HG02798 (cell line): ENCODE data around the gene CNIH2.
A peak's percentile ranks its signal among the peaks of the same experiment; 100 is the strongest.

Experiments used
- ATAC-seq: cut with Tn5 transposase; IDR thresholded peaks from one replicate; pipeline ENCODE4 v1.9.1; 2021; ENCODE audit warnings: mild to moderate bottlenecking; ENCODE audit not compliant: unreplicated experiment, poor library complexity

The CNIH2 gene

GRCh38 chr11:66326261-66327111, 48.5 kb downstream of the CNIH2 start:
- ATAC-seq, result no peak

- ATAC-seq, result no peak
Measured at GRCh38 chr11:66327171-66328030, 49.4 kb downstream of the CNIH2 start.

- no peak for ATAC-seq
Measured at GRCh38 chr11:66328031-66328301, 50.0 kb downstream of the CNIH2 start.

- ATAC-seq, result peak; percentile 74
Measured at GRCh38 chr11:66328302-66329144, 50.5 kb downstream of the CNIH2 start.

GRCh38 chr11:66329165-66329673, 51.2 kb downstream of the CNIH2 start:
- no peak for ATAC-seq

- no peak for ATAC-seq
Measured at GRCh38 chr11:66330931-66331330, 53.0 kb downstream of the CNIH2 start.

- ATAC-seq, result no peak
Measured at GRCh38 chr11:66331542-66332370, 53.8 kb downstream of the CNIH2 start.

- no peak for ATAC-seq
Measured at GRCh38 chr11:66332371-66333219, 54.6 kb downstream of the CNIH2 start.

GRCh38 chr11:66333220-66333877, 55.4 kb downstream of the CNIH2 start:
- no peak for ATAC-seq
